Measurements from ENCODE around the gene NUCKS1.

Gene NUCKS1

GRCh38 chr1:205770618-205771017, 20.6 kb upstream of the NUCKS1 start:
- no peak for DNase-seq (ENCODE audit: low spot score)

GRCh38 chr1:205769641-205770365, 19.8 kb upstream of the NUCKS1 start:
- DNase-seq (ENCODE audit: low spot score), result no peak

- DNase-seq (ENCODE audit: low spot score), result no peak
These were observed 17.3 kb upstream of the NUCKS1 start for GRCh38 chr1:205767248-205767647.

GRCh38 chr1:205766570-205766969, 16.6 kb upstream of the NUCKS1 start:
- no peak for DNase-seq (ENCODE audit: low spot score)

- no peak for DNase-seq (ENCODE audit: low spot score)
These were observed 16.1 kb upstream of the NUCKS1 start for GRCh38 chr1:205766038-205766437.

GRCh38 chr1:205764578-205764977, 14.6 kb upstream of the NUCKS1 start:
- no peak for DNase-seq (ENCODE audit: low spot score)

GRCh38 chr1:205763980-205764379, 14.0 kb upstream of the NUCKS1 start:
- no peak for DNase-seq (ENCODE audit: low spot score)

GRCh38 chr1:205760606-205761005, 10.6 kb upstream of the NUCKS1 start:
- DNase-seq (ENCODE audit: low spot score), result no peak

- no peak for DNase-seq (ENCODE audit: low spot score)
These were observed 6.6 kb upstream of the NUCKS1 start for GRCh38 chr1:205756552-205756951.

GRCh38 chr1:205754857-205755256, 4.9 kb upstream of the NUCKS1 start:
- no peak for DNase-seq (ENCODE audit: low spot score)

GRCh38 chr1:205751036-205751651, 1.2 kb upstream of the NUCKS1 start:
- DNase-seq (ENCODE audit: low spot score), result no peak

- peak; percentile 95 for DNase-seq (ENCODE audit: low spot score)
These were observed 496 bp downstream of the NUCKS1 start for GRCh38 chr1:205749234-205750137.

- peak; percentile 43 for DNase-seq (ENCODE audit: low spot score)
These were observed 1.4 kb downstream of the NUCKS1 start for GRCh38 chr1:205748403-205749233.

GRCh38 chr1:205746757-205747412, 3.1 kb downstream of the NUCKS1 start:
- no peak for DNase-seq (ENCODE audit: low spot score)

GRCh38 chr1:205744403-205744802, 5.6 kb downstream of the NUCKS1 start:
- DNase-seq (ENCODE audit: low spot score), result no peak

GRCh38 chr1:205743977-205744376, 6.0 kb downstream of the NUCKS1 start:
- DNase-seq (ENCODE audit: low spot score), result no peak

- no peak for DNase-seq (ENCODE audit: low spot score)
These were observed 8.3 kb downstream of the NUCKS1 start for GRCh38 chr1:205741681-205742080.

GRCh38 chr1:205739348-205740160, 10.4 kb downstream of the NUCKS1 start:
- no peak for DNase-seq (ENCODE audit: low spot score)

GRCh38 chr1:205735218-205735617, 14.8 kb downstream of the NUCKS1 start:
- no peak for DNase-seq (ENCODE audit: low spot score)

GRCh38 chr1:205733438-205734175, 16.4 kb downstream of the NUCKS1 start:
- no peak for DNase-seq (ENCODE audit: low spot score)

Measured in globus pallidus (tissue), 1 donor.